ENCODE data around the gene ATP6V1E1.

The ATP6V1E1 gene

GRCh38 chr22:17588606-17589005 is 39.9 kb downstream of the ATP6V1E1 start:
- no peak for TF ChIP-seq EZH2phosphoT487 (IDR thresholded peaks at IDR 0.05; ENCODE audit: borderline replicate concordance)
- TF ChIP-seq, protein P1, sequence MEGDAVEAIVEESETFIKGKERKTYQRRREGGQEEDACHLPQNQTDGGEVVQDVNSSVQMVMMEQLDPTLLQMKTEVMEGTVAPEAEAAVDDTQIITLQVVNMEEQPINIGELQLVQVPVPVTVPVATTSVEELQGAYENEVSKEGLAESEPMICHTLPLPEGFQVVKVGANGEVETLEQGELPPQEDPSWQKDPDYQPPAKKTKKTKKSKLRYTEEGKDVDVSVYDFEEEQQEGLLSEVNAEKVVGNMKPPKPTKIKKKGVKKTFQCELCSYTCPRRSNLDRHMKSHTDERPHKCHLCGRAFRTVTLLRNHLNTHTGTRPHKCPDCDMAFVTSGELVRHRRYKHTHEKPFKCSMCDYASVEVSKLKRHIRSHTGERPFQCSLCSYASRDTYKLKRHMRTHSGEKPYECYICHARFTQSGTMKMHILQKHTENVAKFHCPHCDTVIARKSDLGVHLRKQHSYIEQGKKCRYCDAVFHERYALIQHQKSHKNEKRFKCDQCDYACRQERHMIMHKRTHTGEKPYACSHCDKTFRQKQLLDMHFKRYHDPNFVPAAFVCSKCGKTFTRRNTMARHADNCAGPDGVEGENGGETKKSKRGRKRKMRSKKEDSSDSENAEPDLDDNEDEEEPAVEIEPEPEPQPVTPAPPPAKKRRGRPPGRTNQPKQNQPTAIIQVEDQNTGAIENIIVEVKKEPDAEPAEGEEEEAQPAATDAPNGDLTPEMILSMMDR (conservative IDR thresholded peaks at IDR 0.05; ENCODE audit: low read length): no peak
- no peak overlapping the region for H3K9ac ChIP-seq (ENCODE audit: low read depth, low read length, poor library complexity, severe bottlenecking)

DNA sequence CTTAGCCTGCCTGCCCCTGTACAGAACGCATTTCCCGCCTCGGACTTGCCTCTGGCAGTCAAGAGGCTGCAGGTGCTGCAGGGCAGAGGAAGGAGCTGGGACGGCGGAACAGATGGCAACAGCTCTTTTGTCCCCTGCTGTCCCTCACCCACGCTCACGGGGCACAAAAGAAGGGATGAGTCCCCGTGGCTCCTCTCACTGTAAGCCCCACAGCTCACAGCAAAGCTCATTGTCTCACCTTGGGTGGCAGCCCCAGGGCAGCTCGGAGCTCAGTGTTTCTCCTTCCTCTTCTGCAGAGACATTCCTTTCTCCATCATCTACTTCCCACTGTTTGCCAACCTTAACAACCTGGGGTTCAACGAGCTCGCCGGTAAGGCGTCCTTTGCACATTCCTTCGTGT is 40.9 kb downstream of the ATP6V1E1 start:
- Histone ChIP-seq H3K79me2 (ENCODE audit: insufficient read depth, low read length) (no peaks in the 10 kb centered on the region), H3K4me1 (ENCODE audit: insufficient read depth, low read length, poor library complexity, severe bottlenecking) (no peaks in the 10 kb centered on the region), H3K9ac (ENCODE audit: low read depth, low read length, poor library complexity, severe bottlenecking) (no peak overlapping the region), H2AFZ (ENCODE audit: low read length) (no peak overlapping the region), H3K27me3 (ENCODE audit: insufficient read depth, low read length, poor library complexity, severe bottlenecking) (no peaks in the 10 kb centered on the region), H3K4me2 (ENCODE audit: low read depth, low read length, poor library complexity, severe bottlenecking) (no peak overlapping the region), H4K20me1 (ENCODE audit: insufficient read depth, low read length, poor library complexity, severe bottlenecking) (no peaks in the 10 kb centered on the region), H3K4me3 (ENCODE audit: low read length, poor library complexity, severe bottlenecking) (no peak overlapping the region), H3F3A (ENCODE audit: low read depth) (no peaks in the 10 kb centered on the region), H3K9me2 (replicated peaks; ENCODE audit: low read depth, low read length) (no peaks in the 10 kb centered on the region), H3K9me3 (ENCODE audit: insufficient read depth, low read depth, low read length) (no peaks in the 10 kb centered on the region), H3K36me3 (ENCODE audit: insufficient read depth, low read length) (peaks cover 25% of the 10 kb centered on the region; the same call in 1 of the 2 replicates)
- no peak for TF ChIP-seq EZH2phosphoT487 (IDR thresholded peaks at IDR 0.05; ENCODE audit: borderline replicate concordance)
- TF ChIP-seq, protein P1 (conservative IDR thresholded peaks at IDR 0.05; ENCODE audit: low read length): no peak

More at GRCh38 chr22:17588606-17589005, 39.9 kb downstream of the ATP6V1E1 start:
- peaks cover 33% of the 10 kb centered on the region; the same call in 1 of the 2 replicates for H3K36me3 ChIP-seq (ENCODE audit: insufficient read depth, low read length)
- H3F3A ChIP-seq (ENCODE audit: low read depth): no peaks in the 10 kb centered on the region
- no peaks in the 10 kb centered on the region for H3K4me1 ChIP-seq (ENCODE audit: insufficient read depth, low read length, poor library complexity, severe bottlenecking)
- H3K4me2 ChIP-seq (ENCODE audit: low read depth, low read length, poor library complexity, severe bottlenecking): no peak overlapping the region
- no peak overlapping the region for H3K4me3 ChIP-seq (ENCODE audit: low read length, poor library complexity, severe bottlenecking)
- H4K20me1 ChIP-seq (ENCODE audit: insufficient read depth, low read length, poor library complexity, severe bottlenecking): no peaks in the 10 kb centered on the region
- H3K9me3 ChIP-seq (ENCODE audit: insufficient read depth, low read depth, low read length): no peaks in the 10 kb centered on the region
- H3K9me2 ChIP-seq (replicated peaks; ENCODE audit: low read depth, low read length): no peaks in the 10 kb centered on the region
- no peak overlapping the region for H2AFZ ChIP-seq (ENCODE audit: low read length)
- no peaks in the 10 kb centered on the region for H3K79me2 ChIP-seq (ENCODE audit: insufficient read depth, low read length)
- no peaks in the 10 kb centered on the region for H3K27me3 ChIP-seq (ENCODE audit: insufficient read depth, low read length, poor library complexity, severe bottlenecking)

GRCh38 chr22:17586831-17587440 is 41.6 kb downstream of the ATP6V1E1 start:
- Histone ChIP-seq H3K4me3 (ENCODE audit: low read length, poor library complexity, severe bottlenecking) (no peak overlapping the region), H3K79me2 (ENCODE audit: insufficient read depth, low read length) (no peaks in the 10 kb centered on the region), H3K27me3 (ENCODE audit: insufficient read depth, low read length, poor library complexity, severe bottlenecking) (no peaks in the 10 kb centered on the region), H3K4me1 (ENCODE audit: insufficient read depth, low read length, poor library complexity, severe bottlenecking) (no peaks in the 10 kb centered on the region), H3K9ac (ENCODE audit: low read depth, low read length, poor library complexity, severe bottlenecking) (no peak overlapping the region), H2AFZ (ENCODE audit: low read length) (no peak overlapping the region), H3K36me3 (ENCODE audit: insufficient read depth, low read length) (peaks cover 18% of the 10 kb centered on the region; the same call in 1 of the 2 replicates), H3K9me2 (replicated peaks; ENCODE audit: low read depth, low read length) (no peaks in the 10 kb centered on the region), H3F3A (ENCODE audit: low read depth) (no peaks in the 10 kb centered on the region), H4K20me1 (ENCODE audit: insufficient read depth, low read length, poor library complexity, severe bottlenecking) (no peaks in the 10 kb centered on the region), H3K9me3 (ENCODE audit: insufficient read depth, low read depth, low read length) (no peaks in the 10 kb centered on the region), H3K4me2 (ENCODE audit: low read depth, low read length, poor library complexity, severe bottlenecking) (no peak overlapping the region)
- TF ChIP-seq, protein P1 (conservative IDR thresholded peaks at IDR 0.05; ENCODE audit: low read length): no peak
- TF ChIP-seq EZH2phosphoT487 (IDR thresholded peaks at IDR 0.05; ENCODE audit: borderline replicate concordance): no peak

Measured in Loucy (cell line).